GM18867 (cell line): Measurements from ENCODE around the gene CCDC191.

ENCODE experiments used
- ATAC-seq: cut with Tn5 transposase; IDR thresholded peaks from one replicate; pipeline ENCODE4 v1.9.1; 2021; ENCODE audit warnings: mild to moderate bottlenecking, moderate library complexity; ENCODE audit not compliant: unreplicated experiment

The CCDC191 gene

DNA sequence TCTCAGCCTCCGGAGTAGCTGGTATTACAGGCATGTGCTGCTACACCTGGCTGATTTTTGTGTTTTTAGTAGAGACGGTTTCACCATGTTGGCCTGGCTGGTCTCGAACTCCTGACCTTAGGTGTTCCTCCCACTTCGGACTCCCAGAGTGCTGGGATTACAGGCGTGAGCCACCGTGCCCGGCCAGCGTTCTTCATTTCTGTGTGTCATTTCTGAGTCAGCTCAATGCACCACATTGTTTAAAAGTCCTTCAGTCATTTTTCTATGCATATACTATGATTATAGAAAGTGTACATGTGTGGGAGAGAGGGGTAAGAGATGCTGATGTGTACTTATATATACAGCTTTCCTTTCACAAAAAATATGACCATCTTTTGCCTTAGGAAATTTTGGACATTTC lies 2.3 kb upstream of the CCDC191 start:
- no peak for ATAC-seq

GRCh38 chr3:114057011-114057347 lies 653 bp upstream of the CCDC191 start:
- peak; percentile 6 for ATAC-seq

DNA sequence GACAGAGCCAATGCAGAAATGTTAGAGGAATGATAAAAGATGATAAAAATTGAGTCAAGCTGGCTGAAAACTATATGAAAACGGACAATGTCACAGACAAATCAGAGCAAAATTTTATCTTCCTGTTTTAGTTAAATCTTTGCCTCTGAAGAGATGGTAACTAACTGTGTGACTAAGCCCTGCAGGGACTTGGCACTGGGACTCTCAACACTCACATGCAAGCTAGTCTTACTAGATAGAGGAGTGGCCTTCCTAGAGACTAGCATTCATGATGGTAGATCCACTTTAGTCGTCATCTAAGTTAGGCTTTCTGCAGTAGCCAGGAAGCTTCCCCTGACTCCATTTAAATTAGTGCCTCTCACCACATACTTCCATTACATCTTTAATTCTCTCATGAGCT lies 4.1 kb downstream of the CCDC191 start:
- no peak for ATAC-seq

DNA sequence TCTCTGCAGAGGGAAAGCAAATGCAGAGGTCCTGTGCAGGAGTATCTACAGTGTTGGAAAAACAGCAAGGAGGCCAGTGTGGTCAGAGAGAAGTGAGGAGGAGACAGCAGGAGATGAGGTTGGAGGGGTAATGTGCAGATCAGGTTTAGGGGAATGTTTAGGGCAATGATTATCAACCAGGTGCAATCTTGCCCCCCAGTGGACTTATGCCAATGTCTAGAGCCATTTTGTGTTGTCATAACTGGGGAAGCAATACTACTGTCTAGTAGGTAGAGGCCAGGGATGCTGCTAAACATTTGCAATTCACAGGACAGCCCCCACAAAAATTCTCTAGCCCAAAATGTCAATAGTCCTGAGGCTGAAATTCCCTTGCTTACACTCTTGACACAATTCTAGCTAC lies 13.1 kb downstream of the CCDC191 start:
- no peak for ATAC-seq

- no peak for ATAC-seq
Observed at GRCh38 chr3:114035896-114036295, 20.4 kb downstream of the CCDC191 start.

- no peak for ATAC-seq
Observed at GRCh38 chr3:114034787-114035545, 21.4 kb downstream of the CCDC191 start.

DNA sequence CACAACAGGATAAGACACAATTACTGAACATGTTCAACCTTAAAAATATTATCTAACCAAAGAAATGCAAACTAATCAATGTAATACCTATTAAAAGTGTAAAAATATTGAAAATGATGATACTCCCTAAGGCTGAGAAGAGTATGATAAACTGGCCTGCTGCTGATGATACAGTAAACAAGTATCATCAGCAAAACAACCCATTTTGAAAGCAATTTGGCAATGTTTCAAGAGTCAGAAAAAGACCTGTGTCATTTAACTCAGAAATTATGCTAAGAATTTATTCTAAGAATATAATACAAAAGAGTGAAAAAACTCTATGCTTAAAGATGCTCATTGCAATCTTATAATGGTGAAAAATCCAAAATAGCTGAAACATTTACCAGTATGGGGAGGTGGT lies 22.1 kb downstream of the CCDC191 start:
- ATAC-seq: no peak

DNA sequence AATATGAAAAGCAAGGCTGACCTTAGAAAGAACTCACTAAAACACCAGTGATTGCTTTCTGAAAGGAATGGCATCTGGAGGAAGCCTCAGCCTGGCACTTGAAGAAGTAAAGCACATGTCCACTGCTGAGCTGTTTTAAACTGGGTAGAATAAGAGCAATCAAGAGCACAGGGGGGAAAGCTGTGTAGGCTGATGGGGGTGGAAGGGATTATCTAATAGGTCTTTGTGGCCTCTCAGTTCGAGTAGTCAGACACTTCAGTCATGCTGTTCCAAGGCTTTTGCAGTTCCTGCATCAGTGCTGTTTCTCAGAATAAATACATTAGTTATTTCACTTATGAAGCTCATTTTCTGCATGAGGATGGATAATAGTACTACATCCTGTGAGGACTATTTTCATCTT lies 22.6 kb downstream of the CCDC191 start:
- no peak for ATAC-seq

GRCh38 chr3:114026331-114026730 lies 30.0 kb downstream of the CCDC191 start:
- no peak for ATAC-seq

- no peak for ATAC-seq
Observed at GRCh38 chr3:114025451-114025850, 30.9 kb downstream of the CCDC191 start.

DNA sequence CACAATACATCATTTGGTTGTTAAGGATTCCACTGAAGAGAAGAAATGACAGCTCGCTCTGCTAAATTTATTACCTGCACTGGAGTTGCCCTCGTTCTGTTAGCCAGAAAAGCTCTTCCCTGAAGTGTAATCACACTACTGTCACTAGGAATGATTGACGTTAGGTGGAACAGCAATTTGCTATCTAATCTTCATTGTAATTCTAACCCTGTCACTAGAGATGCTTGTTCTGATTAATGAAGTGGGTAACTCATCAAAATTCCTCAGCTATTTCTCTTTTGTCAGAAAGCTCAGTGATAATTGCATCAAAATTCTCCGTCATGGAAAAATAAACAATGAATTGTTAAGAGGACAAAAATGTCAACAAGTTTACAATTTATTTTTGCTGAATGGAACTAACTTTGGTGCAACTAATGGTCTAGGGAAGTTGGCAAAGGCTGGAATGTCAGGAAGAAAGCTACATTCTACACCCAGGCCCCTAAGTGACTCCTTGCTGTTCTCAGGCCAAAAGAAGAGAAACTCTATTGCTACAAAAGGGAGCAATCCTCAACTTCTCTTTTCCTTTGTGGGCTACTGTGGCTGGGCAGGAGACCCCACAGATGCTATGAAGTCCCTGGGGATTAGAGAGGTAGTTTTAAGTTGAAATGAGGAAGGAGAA lies 34.1 kb downstream of the CCDC191 start:
- ATAC-seq: no peak

DNA sequence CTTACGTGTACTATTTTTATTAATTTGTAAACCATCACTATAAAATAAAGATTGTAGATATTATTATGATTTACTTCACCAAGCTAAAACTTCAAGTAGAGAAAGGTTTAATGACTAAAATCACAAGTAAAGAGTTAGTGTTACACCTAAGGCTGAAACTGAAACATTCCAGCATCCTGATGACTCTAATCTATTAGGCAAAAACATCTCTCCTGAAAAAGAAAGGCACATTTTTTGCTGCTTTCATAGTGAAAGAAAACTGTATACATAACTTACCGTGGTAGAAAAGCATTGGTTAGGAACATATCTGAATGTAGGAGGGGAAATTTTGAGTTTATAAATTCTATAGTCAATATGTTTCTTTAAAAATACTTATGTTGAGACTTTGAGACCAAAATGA lies 35.4 kb downstream of the CCDC191 start:
- no peak for ATAC-seq

- ATAC-seq: no peak
Observed at GRCh38 chr3:114019486-114019885, 36.8 kb downstream of the CCDC191 start.

DNA sequence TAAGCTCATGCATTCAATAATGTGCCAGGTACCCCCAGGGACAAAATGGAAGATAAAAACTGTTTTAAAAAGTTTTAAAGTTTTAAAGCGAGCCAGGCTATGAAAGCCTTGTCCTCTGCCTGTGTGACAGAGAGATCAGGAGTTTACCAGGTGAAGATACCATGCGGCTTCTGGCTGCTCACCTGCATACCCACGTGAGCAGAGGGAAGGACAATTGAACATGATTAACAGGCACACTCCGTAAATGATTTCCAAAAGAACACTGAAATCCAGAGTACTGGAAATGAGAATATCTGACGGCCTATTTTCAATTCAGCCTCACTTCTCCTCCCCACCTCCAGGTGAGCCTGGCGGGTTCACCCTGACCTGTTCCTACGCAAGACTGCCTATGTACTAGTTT lies 42.1 kb downstream of the CCDC191 start:
- no peak for ATAC-seq

DNA sequence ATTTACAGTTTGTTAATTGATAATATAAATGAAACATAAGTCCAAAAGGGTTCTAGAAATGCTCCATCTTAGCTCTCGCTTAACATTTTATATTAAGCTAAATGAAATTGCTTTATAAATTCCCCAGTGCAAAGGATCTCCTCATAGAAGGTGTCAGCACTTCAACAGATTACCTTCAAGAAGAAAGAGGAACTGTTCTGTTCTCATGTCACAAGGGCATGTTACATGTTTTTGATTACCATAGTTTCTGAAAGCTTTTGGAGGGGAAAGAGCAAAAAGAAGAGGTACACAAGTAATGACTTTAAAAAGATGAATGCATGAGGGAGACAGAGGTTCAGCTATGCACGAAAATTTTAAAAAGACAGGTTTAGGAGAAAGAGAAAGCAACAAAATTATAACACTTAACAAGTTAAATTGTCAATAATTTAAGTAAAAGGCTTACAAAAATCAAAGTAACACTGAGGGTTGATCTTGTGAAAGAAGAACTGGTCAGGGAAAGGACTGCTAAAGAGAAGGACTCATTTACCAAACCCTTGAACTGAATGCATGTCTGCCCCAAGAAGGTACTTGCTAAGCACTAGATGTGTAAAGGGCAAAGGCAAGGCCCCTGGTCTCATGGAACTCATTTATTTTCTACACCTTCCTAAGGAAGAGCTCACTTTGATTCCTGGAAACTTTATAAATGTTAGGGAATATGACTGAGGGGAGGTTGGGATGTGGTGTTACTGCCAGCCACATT lies 45.1 kb downstream of the CCDC191 start:
- ATAC-seq: peak; percentile 87

DNA sequence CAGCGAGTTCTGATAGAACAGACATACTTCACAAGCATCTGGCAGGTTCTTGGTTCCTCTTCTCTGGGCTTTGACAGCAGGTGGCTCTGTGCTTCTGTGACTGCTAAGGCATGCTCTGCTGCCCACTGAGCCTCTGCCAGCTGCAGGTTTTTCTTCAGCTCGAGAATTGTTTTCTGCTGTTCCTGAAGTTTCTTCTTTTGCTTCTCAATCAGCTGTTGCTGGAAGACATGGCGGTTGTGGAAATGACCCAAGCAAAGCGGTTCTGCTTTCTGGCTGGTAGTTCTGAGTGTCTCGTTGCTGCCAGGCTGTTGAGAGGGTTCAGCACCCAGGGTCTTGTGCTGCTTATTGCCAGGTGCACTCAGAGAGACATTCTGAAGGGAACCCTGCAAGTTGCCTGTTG lies 50.8 kb downstream of the CCDC191 start:
- ATAC-seq: peak; percentile 98

- ATAC-seq: peak; percentile 80
Observed at GRCh38 chr3:113985541-113985940, 70.8 kb downstream of the CCDC191 start.

- ATAC-seq: no peak
Observed at GRCh38 chr3:113983544-113983943, 72.8 kb downstream of the CCDC191 start.

DNA sequence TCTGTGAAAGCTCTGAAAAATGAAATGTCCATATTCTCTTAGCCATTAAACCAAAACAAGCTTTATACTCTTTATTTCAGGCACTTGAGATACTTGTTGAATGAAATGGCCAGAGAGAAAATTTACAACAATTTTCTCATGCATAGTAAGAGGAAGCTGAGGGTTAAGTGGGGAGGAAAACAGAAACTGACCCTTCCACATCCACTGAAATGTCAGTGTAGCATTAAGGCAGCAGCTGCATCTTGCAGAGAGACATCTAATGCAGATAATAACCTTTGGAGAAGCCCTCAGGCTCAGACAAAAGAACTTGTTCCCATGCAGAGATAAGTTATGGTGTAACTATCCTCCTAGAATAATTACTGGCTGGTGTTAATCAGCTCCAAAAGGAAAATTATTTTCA lies 74.5 kb downstream of the CCDC191 start:
- no peak for ATAC-seq

DNA sequence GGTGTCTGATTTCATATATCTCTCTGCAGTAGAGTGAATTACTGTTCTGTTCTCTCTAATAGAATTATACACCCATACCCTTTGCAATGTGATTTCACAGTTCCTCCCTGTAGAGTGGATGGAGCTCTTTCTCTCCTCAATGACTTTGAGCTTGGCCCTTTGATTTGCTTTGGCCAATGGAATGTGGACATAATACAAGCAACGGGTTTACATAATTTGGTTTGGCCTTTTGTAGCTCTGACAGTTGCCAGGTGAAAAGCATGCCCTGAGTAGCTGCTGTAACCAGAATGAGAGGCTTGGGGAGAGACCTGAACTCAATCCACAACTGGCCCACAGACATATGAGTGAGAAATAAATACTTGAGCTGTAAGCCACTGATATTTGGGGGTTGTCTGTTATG lies 76.4 kb downstream of the CCDC191 start:
- no peak for ATAC-seq

DNA sequence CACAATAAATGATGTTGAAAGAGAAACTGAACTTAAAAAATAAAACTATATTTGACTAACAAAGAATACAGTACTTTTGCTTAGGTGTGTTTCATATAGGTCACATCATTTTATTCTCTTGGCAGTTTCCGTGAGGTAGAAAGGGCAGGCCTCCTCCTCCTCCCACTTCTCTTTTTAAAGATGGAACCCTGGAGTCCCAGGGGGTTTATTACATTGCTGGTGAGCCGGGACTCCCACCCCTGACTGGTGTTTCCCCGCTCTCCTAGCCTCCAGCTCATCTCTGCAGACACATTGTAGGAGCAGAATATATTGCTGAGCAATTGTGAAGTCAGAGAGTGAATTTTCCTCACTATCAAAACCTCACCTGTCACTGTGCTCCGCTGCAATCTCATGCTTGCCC lies 78.5 kb downstream of the CCDC191 start:
- ATAC-seq: no peak

- ATAC-seq: no peak
Observed at GRCh38 chr3:113968986-113969385, 87.3 kb downstream of the CCDC191 start.
